Stimulated activated CD8-positive, alpha-beta memory T cell treated with anti-CD3 and anti-CD28 coated beads, Interleukin-15, amount 100 ng/mL, for 4 hours (primary cell): Measurements from ENCODE around the gene HOXB5.

Experiments
- DNase-seq, 2 donors: peaks; one replicate each; pipeline ENCODE4 v3.0.0-alpha.2; 2020; ENCODE audit warnings: low read depth in 2 of 2

The HOXB5 gene

GRCh38 chr17:48559840-48560817, 33.5 kb downstream of the HOXB5 start:
- no peak for DNase-seq

- no peak for DNase-seq
Measured at GRCh38 chr17:48559122-48559839, 34.3 kb downstream of the HOXB5 start.

- no peak for DNase-seq
Measured at GRCh38 chr17:48558831-48559121, 34.8 kb downstream of the HOXB5 start.

- DNase-seq: no peak
Measured at GRCh38 chr17:48558057-48558830, 35.3 kb downstream of the HOXB5 start.

- no peak for DNase-seq
Measured at GRCh38 chr17:48556576-48557401, 36.8 kb downstream of the HOXB5 start.

GRCh38 chr17:48556229-48556575, 37.4 kb downstream of the HOXB5 start:
- DNase-seq: no peak

- DNase-seq: no peak
Measured at GRCh38 chr17:48555258-48556228, 38.0 kb downstream of the HOXB5 start.

- no peak for DNase-seq
Measured at GRCh38 chr17:48554412-48555257, 38.9 kb downstream of the HOXB5 start.

GRCh38 chr17:48553826-48554225, 39.8 kb downstream of the HOXB5 start:
- no peak for DNase-seq

- no peak for DNase-seq
Measured at GRCh38 chr17:48553190-48553547, 40.4 kb downstream of the HOXB5 start.

- DNase-seq: no peak
Measured at GRCh38 chr17:48552466-48553189, 41.0 kb downstream of the HOXB5 start.

- DNase-seq: no peak
Measured at GRCh38 chr17:48551596-48552465, 41.7 kb downstream of the HOXB5 start.

GRCh38 chr17:48551214-48551555, 42.4 kb downstream of the HOXB5 start:
- no peak for DNase-seq

- DNase-seq: no peak
Measured at GRCh38 chr17:48550502-48551213, 42.9 kb downstream of the HOXB5 start.

GRCh38 chr17:48549914-48550501, 43.6 kb downstream of the HOXB5 start:
- no peak for DNase-seq

GRCh38 chr17:48549281-48549630, 44.3 kb downstream of the HOXB5 start:
- no peak for DNase-seq
